22Rv1 (cell line): ENCODE measurements around the gene IL23R.
A peak's percentile ranks its signal among the peaks of the same experiment; 100 is the strongest.

Experiments used
- CTCF ChIP-seq: fragments of 450-650 bp; IDR thresholded peaks from 2 replicates; pipeline ENCODE4 v1.5.1; 2017; ENCODE audit warnings: mild to moderate bottlenecking
- ZFX ChIP-seq: fragments of 450-650 bp; IDR thresholded peaks from 2 replicates; pipeline ENCODE4 v1.6.1; 2017; ENCODE audit warnings: antibody characterized with exemption, borderline replicate concordance

- TF ChIP-seq CTCF: peak; percentile 40
- no peak for TF ChIP-seq ZFX
These were observed 21.6 kb upstream of the IL23R start for GRCh38 chr1:67144696-67145095.
